ENCODE data around the gene RAF1.

The RAF1 gene

DNA sequence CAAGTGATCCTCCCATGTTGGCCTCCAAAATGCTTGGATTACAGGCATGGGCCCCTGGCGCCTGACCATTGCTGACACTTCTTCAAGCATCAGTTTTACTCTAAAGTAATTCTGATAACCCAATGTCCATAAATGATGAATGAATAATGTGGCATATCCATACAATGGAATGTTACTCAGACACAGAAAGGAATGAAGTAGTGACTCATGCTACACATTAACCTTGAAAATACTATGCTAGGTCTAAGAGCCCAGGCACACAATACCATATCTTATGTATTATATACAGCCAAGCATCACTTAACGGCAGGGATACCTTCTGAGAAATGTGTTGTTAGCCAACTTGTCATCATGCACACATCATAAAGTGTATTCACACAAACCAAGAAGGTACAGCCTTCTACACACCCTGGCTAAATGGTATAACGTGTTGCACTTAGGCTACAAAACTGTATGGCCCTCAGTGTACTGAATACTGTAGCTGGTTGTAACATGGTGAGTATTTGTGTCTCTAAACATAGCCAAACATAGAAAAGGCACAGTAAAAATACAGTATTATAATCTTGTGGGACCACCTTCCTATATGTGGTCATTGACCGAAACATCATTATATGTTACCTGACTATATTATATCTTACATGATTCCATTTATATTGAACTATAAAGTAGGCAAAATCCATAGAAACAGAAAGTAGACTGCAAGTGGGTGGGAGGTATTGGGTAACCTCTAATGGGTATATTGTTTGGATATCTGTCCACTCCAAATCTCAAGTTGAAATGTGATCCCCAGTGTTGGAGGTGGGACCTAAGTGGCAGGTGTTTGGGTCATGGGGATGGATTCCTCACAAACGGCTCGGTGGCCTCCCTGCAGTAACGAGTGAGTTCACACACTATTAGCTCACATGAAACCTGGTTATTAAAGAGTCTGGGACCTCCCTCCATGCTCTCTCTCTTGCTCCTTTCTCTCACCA, 75.6 kb downstream of the RAF1 start:
- DNase-seq = no peak

- DNase-seq = no peak
Observed at GRCh38 chr3:12586403-12586802, 77.5 kb downstream of the RAF1 start.

- DNase-seq = no peak
Observed at GRCh38 chr3:12585970-12586369, 77.9 kb downstream of the RAF1 start.

DNA sequence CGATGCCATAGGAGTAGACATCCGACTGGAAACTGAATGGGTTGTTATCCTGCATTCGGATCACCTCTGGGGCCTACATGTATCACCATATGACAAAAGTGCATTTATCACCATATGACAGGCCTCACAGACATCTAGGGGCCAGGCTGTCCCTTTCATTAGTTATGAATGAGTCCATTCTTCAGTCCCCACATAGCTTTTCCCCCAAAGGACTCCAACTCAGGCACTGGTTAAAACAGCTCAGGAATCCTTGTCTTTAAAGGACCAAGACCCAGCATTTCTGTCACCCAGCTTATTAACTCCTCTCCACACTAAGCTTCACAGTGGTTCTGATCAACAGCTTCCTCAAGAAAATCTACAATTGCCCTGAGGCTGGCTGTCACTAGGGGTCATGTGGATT, 78.7 kb downstream of the RAF1 start:
- DNase-seq = no peak

- no peak for DNase-seq
Observed at GRCh38 chr3:12584083-12584482, 79.8 kb downstream of the RAF1 start.

DNA sequence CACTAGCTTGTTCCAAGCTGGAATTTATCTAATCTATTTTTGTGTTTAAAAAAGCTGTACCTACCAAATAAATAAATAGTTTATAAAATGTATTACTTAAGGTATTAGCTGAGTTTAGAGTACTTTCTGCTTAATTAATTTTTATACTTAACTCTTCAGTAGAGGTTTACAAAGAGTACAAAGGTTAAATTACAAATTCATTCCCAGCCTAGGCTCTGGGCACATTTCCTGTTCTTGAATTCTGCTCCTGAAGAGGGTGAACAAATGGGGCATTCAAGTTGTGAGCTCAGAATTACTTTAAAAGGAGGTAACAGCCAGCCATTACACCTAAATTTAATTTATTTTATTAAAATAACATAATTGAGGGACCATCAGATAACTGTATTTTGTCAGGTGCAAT, 80.6 kb downstream of the RAF1 start:
- DNase-seq = no peak

- DNase-seq = no peak
Observed at GRCh38 chr3:12582730-12583129, 81.2 kb downstream of the RAF1 start.

DNA sequence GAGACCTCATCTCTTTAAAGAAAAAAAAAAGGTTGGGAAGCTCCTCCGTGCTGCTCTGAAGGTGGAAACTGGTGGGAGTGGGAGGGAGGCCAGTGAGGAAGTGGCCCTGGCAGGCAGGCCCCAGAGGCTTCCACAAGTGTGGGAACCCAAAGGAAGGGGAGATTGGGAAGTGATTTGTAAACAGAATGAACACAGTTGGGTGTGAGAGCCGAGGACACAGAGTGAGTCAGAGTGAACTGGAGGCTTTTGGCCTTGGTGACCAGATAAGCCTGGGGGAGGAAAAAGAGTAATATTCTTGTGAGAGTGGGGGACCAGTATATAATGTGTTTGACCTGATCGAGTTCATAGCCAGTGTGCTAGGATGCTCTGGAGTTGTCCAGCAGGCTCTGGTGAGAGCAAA, 84.0 kb downstream of the RAF1 start:
- no peak for DNase-seq

- DNase-seq = no peak
Observed at GRCh38 chr3:12579456-12579855, 84.5 kb downstream of the RAF1 start.

DNA sequence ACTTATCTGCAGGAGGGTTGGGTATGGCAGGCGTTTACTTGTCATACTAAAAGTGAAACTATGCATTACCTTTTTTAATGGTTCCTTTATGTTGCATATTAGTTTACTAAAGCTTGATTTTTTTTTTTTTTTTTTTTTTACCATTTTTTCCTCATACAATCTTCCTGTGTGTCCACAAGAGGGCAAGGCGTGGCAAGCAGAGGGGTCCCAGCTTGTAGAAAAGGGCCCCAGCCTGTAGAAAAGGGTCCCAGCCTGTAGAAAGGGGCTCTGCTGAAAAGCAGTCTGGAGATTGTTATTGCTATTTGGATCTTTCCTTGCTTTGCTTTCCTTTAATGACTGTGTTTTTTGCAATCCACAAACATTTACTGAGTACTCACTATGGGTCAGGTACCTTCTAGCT, 85.2 kb downstream of the RAF1 start:
- DNase-seq = no peak

DNA sequence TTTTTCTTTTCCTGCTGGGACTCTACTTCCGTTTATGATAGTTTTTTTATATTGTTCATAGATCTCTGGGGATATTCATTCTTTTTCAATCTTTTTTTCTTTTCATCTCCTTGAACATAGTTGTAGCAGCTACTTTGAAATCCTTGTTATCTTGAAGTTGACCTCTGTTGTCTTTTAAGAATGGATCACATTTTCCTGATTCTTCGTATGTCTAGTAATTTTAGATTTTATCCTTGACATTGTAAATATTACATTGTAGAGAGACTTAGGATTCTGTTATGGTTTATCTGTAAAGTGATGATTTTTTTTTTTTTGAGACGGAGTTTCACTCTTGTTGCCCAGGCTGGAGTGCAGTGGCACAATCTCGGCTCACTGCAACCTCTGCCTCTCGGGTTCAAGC, 86.5 kb downstream of the RAF1 start:
- no peak for DNase-seq

GRCh38 chr3:12574661-12575060, 89.3 kb downstream of the RAF1 start:
- no peak for DNase-seq

DNA sequence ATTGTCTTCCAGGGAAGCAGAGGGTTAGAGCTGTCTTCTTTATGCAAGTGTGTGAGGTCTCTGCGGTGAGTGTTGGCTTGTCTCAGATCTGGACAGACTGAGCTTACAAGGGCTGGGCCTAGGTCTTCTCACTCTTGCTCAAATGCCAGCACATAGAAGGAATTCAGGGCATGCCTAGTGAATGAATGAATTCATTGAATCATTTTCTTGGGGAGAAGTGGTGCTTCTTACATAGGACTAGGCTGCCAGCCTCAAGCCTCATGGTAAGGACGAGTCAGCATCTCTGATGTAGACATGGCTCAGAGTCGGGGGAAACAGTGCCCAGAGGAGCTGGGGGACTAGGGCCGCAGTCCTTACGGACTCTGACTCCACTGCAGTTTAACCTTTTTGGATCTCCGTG, 89.8 kb downstream of the RAF1 start:
- no peak for DNase-seq

GRCh38 chr3:12571986-12572385, 91.9 kb downstream of the RAF1 start:
- DNase-seq = no peak

- DNase-seq = no peak
Observed at GRCh38 chr3:12569836-12570235, 94.1 kb downstream of the RAF1 start.

DNA sequence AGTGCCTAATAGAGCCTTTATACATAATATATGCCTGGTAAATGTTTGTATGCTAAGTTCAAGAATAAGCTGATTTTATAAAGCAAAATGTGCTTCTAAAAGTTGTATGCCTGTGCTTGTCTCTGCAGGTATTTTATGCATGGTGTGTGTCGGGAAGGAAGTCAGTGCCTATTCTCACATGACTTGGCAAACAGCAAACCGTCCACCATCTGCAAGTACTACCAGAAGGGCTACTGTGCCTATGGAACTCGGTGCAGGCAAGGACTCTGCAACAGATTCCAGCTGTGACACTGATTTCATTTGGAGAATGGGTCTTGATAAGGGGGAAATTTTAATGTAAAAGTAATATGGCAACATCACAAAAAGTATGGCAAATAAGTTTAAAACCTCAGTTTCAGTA, 95.2 kb downstream of the RAF1 start:
- DNase-seq = no peak

- no peak for DNase-seq
Observed at GRCh38 chr3:12566976-12567375, 96.9 kb downstream of the RAF1 start.

GRCh38 chr3:12562451-12562850, 101.5 kb downstream of the RAF1 start:
- no peak for DNase-seq

DNA sequence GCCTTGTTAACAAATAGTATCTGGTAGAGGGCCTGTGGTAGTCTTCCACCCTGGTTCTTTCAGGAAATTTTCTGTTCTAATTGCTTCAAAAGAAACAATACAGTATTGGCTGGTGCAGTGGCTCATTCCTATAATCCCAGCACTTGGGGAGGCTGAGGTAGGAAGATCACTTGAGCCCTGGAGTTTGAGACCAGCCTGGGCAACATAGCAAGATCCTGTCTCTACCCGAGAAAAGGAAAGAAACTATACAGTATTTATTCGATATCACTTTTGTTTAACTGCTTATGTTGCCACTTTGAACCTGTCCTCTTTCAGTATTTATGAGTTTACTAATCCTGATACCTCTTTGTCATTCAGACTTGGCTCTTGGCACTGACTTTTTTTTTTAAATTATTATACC, 102.5 kb downstream of the RAF1 start:
- no peak for DNase-seq

DNA sequence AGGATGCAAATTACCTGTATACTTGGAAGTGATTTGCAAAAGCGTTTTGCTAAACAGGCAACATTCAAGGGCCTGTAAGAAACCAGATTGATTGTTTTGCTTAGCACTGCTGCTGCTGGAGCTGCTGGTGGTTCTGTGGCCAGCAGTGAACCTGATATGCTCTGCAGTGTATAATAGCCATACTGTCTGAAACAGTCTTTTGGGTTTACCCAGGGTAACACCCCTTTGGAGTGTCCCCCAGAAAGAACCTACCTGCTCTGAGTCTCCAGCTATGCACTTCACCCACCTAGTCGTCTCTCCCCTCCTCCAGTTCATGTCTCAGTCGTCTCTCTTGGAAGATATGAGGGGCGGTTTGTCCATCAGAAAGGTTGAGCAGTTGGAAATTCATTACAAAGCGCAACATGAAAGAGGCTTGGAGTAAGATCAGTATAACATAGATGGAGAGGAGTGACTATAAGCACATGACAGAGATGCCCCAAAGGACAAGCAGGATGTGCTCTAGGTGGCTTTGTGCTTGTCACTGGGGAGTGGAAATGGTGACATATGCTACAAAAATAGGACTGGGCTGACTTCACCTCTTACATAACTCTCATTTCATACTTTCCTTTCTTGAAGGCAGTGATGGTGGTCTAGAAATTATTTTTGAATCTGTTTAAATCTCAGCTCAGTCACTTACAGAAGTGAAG, 103.3 kb downstream of the RAF1 start:
- DNase-seq = no peak

GRCh38 chr3:12559520-12559919, 104.4 kb downstream of the RAF1 start:
- DNase-seq = no peak

DNA sequence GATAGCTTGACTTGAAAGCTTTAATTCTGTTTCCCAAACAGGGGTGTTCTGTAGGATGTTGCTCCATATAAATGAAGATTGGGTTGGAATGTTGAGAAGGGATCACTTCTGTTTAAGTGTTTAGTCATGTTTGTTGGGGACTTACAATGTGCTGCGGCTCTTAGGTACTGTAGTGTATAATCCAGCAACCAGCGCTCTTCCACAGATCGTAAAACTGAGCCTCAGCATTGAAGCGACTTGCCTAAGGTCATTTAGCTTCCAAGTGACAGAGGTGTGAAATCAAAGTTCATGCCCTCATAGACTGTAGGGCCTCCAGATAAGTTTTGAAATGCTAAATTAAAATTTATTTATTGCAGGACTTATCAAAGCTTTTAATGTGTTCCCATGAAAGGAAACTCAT, 105.2 kb downstream of the RAF1 start:
- no peak for DNase-seq

DNA sequence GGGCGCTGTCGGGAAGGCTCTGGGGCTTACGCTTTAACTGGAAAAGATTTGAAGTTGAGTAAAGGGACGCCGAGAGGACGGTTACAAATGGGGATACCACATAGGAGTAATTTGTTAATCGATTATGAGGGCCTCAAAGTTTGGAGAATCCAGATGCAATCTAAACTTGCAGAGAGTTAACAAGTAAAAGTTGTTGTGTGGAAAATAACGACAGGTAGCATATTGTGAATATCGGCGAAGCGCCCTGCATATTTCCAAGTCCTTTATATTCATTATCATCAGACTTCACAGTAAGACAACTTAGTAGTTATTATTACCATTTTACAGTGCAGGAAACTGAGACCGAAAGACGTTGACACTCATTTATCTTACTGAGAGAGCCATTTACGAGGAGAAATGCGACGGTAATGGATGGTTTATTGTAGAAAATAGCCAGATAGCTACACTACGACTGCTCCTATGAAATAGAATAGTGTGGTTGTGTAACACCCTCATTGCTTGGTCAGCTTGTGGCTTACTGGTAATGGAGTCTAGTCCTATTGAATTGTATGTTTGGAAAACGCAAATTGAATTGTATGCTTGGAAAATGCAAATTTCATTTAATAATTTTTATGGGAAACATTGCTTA, 106.3 kb downstream of the RAF1 start:
- no peak for DNase-seq
